ENCODE results near the gene B3GNT9.

B3GNT9 gene

GRCh38 chr16:67184995-67185650 lies 34.3 kb upstream of the B3GNT9 start:
- H3K4me3 ChIP-seq (ENCODE audit: low read depth in 1 of 2, low read length in 1 of 2): peak overlapping the region; percentile 85 to 100

GRCh38 chr16:67184453-67184994 lies 33.7 kb upstream of the B3GNT9 start:
- no peak for TF ChIP-seq CTCF (IDR thresholded peaks at IDR 0.05)
- no peaks in the 10 kb centered on the region for H3K9me3 ChIP-seq
- H3K4me1 ChIP-seq (ENCODE audit: control insufficient read depth in 1 of 2, insufficient read depth in 1 of 2, low read depth in 1 of 2, low read length in 1 of 2): peaks cover 26 to 30% of the 10 kb centered on the region in 2 experiments
- H3K36me3 ChIP-seq: no peaks in the 10 kb centered on the region
- H3K4me3 ChIP-seq (ENCODE audit: low read depth in 1 of 2, low read length in 1 of 2): peak overlapping the region; percentile 85 to 100
- H3K27me3 ChIP-seq: peaks cover 32% of the 10 kb centered on the region
- peak overlapping the region; percentile 85 for H3K27ac ChIP-seq

More at GRCh38 chr16:67184995-67185650, 34.3 kb upstream of the B3GNT9 start:
- peak overlapping the region; percentile 50 for H3K27ac ChIP-seq
- peaks cover 30% of the 10 kb centered on the region for H3K27me3 ChIP-seq
- peak; percentile 61 for TF ChIP-seq CTCF (IDR thresholded peaks at IDR 0.05)
- H3K36me3 ChIP-seq: no peaks in the 10 kb centered on the region
- no peaks in the 10 kb centered on the region for H3K9me3 ChIP-seq
- H3K4me1 ChIP-seq (ENCODE audit: control insufficient read depth in 1 of 2, insufficient read depth in 1 of 2, low read depth in 1 of 2, low read length in 1 of 2): peaks cover 26 to 30% of the 10 kb centered on the region in 2 experiments

- no peaks in the 10 kb centered on the region for H3K36me3 ChIP-seq
- H3K4me3 ChIP-seq (ENCODE audit: low read depth in 1 of 2, low read length in 1 of 2): peak within 1 kb of the TSS; percentile 85 to 100
- peak within 1 kb of the TSS; percentile 85 for H3K27ac ChIP-seq
- no peaks in the 10 kb centered on the region for H3K9me3 ChIP-seq
- no peak for TF ChIP-seq CTCF (IDR thresholded peaks at IDR 0.05)
- H3K4me1 ChIP-seq (ENCODE audit: control insufficient read depth in 1 of 2, insufficient read depth in 1 of 2, low read depth in 1 of 2, low read length in 1 of 2): peaks cover 26 to 30% of the 10 kb centered on the region in 2 experiments
- H3K27me3 ChIP-seq: peaks cover 39% of the 10 kb centered on the region
These were observed 33.0 kb upstream of the B3GNT9 start, which contains the start of gene MATCAP1 for GRCh38 chr16:67183627-67184452. TSS of gene MATCAP1 (minus strand) at chr16:67183963. CDS start at chr16:67180610, 3,353 bp downstream.

GRCh38 chr16:67183284-67183626 lies 32.5 kb upstream of the B3GNT9 start:
- H3K9me3 ChIP-seq: no peaks in the 10 kb centered on the region
- H3K27ac ChIP-seq: peak overlapping the region; percentile 85
- H3K36me3 ChIP-seq: no peaks in the 10 kb centered on the region
- no peak for TF ChIP-seq CTCF (IDR thresholded peaks at IDR 0.05)
- peaks cover 45% of the 10 kb centered on the region for H3K27me3 ChIP-seq
- peak overlapping the region; percentile 85 to 100 for H3K4me3 ChIP-seq (ENCODE audit: low read depth in 1 of 2, low read length in 1 of 2)
- H3K4me1 ChIP-seq (ENCODE audit: control insufficient read depth in 1 of 2, insufficient read depth in 1 of 2, low read depth in 1 of 2, low read length in 1 of 2): peaks cover 31 to 32% of the 10 kb centered on the region in 2 experiments

GRCh38 chr16:67182288-67182687 lies 31.5 kb upstream of the B3GNT9 start:
- H3K9me3 ChIP-seq: no peaks in the 10 kb centered on the region
- peaks cover 55% of the 10 kb centered on the region for H3K27me3 ChIP-seq
- peaks cover 34 to 36% of the 10 kb centered on the region in 2 experiments for H3K4me1 ChIP-seq (ENCODE audit: control insufficient read depth in 1 of 2, insufficient read depth in 1 of 2, low read depth in 1 of 2, low read length in 1 of 2)
- H3K36me3 ChIP-seq: no peaks in the 10 kb centered on the region
- H3K27ac ChIP-seq: no peak overlapping the region
- no peak for TF ChIP-seq CTCF (IDR thresholded peaks at IDR 0.05)
- no peak overlapping the region for H3K4me3 ChIP-seq (ENCODE audit: low read depth in 1 of 2, low read length in 1 of 2)

All from neutrophil (primary cell).